WTC11 (cell line): ENCODE measurements around the gene ASTN2. TPM values are rescaled to one million over a fixed set of nuclear protein-coding genes. Genes with fewer than 3 reads are reported as not detected.
A peak's percentile ranks its signal among the peaks of the same experiment; 100 is the strongest.

Experiments
- ATAC-seq: fragments of 200-7000 bp; cut with Tn5 transposase; 2 replicates; pipeline ENCODE4 v1.10.0; 2021; ENCODE audit warnings: mild to moderate bottlenecking, moderate library complexity
- CTCF ChIA-PET: fragments of 300-600 bp; sonication (Branson Sonifier 250); formaldehyde crosslinking; loops from one replicate; lab custom pipeline; 2021; ENCODE audit warnings: antibody characterized with exemption; lab: Charles Lee
- POLR2A ChIA-PET: fragments of 350-600 bp; sonication (Branson Sonifier 250); formaldehyde crosslinking; loops from one replicate; lab custom pipeline; 2021; ENCODE audit warnings: antibody characterized with exemption; lab: Charles Lee
- DNase-seq: peaks from one replicate; pipeline ENCODE4 v3.0.0; 2021; ENCODE audit warnings: low spot score
- H3K27ac Mint-ChIP-seq: 2 replicates; pipeline ENCODE4 v1.8.0; 2021; ENCODE audit warnings: mixed read lengths
- H3K27me3 Mint-ChIP-seq: 2 replicates; pipeline ENCODE4 v1.8.0; 2021; ENCODE audit warnings: low read depth, mild to moderate bottlenecking, moderate library complexity, mixed read lengths
- H3K36me3 Mint-ChIP-seq: 2 replicates; pipeline ENCODE4 v1.8.0; 2021; ENCODE audit warnings: mixed read lengths
- H3K4me1 Mint-ChIP-seq: 2 replicates; pipeline ENCODE4 v1.8.0; 2022; ENCODE audit warnings: mixed read lengths
- H3K4me3 Mint-ChIP-seq: 2 replicates; pipeline ENCODE4 v1.8.0; 2021; ENCODE audit warnings: mild to moderate bottlenecking, moderate library complexity, mixed read lengths
- H3K9me3 Mint-ChIP-seq: 2 replicates; pipeline ENCODE4 v1.8.0; 2021; ENCODE audit warnings: mixed read lengths
- AFF4 ChIP-seq: sonication (generic); formaldehyde crosslinking; IDR thresholded peaks from 2 replicates; pipeline ENCODE4 v1.8.1; 2023; ENCODE audit warnings: mild to moderate bottlenecking, missing genetic modification reagents, borderline replicate concordance
- CBFB ChIP-seq: sonication (generic); formaldehyde crosslinking; IDR thresholded peaks from 2 replicates; pipeline ENCODE4 v1.8.1; 2022; ENCODE audit warnings: mild to moderate bottlenecking, low read depth, missing genetic modification reagents
- CREB1 ChIP-seq: sonication (generic); formaldehyde crosslinking; IDR thresholded peaks from 2 replicates; pipeline ENCODE4 v1.8.0; 2023; ENCODE audit warnings: mild to moderate bottlenecking, missing genetic modification reagents
- ETV6 ChIP-seq: sonication (generic); formaldehyde crosslinking; IDR thresholded peaks from 2 replicates; pipeline ENCODE4 v1.8.1; 2022; ENCODE audit warnings: mild to moderate bottlenecking, missing genetic modification reagents
- GRHL2 ChIP-seq: fragments of 250-450 bp; sonication (Bioruptor Pico); IDR thresholded peaks from 2 replicates; pipeline ENCODE4 v1.8.0; 2022; ENCODE audit warnings: mild to moderate bottlenecking, moderate library complexity; ENCODE audit not compliant: insufficient replicate concordance, severe bottlenecking
- IRF2 ChIP-seq: sonication (generic); formaldehyde crosslinking; IDR thresholded peaks from 2 replicates; pipeline ENCODE4 v1.8.0; 2022; ENCODE audit warnings: low read depth, missing genetic modification reagents, borderline replicate concordance
- JAZF1 ChIP-seq: fragments of 250-450 bp; sonication (Bioruptor Pico); IDR thresholded peaks from 2 replicates; pipeline ENCODE4 v1.9.0; 2021; ENCODE audit warnings: moderate library complexity, mild to moderate bottlenecking, inconsistent platforms
- KAT7 ChIP-seq: sonication (generic); formaldehyde crosslinking; IDR thresholded peaks from 2 replicates; pipeline ENCODE4 v1.8.1; 2023; ENCODE audit warnings: missing genetic modification reagents, mild to moderate bottlenecking, borderline replicate concordance
- MAX ChIP-seq: sonication (generic); formaldehyde crosslinking; IDR thresholded peaks from 2 replicates; pipeline ENCODE4 v1.8.0; 2022; ENCODE audit warnings: mild to moderate bottlenecking, missing genetic modification reagents
- NR1H2 ChIP-seq: sonication (generic); formaldehyde crosslinking; IDR thresholded peaks from 2 replicates; pipeline ENCODE4 v1.9.0; 2021; ENCODE audit warnings: mild to moderate bottlenecking, moderate library complexity, missing genetic modification reagents
- RORB ChIP-seq: fragments of 250-450 bp; sonication (Bioruptor Pico); IDR thresholded peaks from 2 replicates; pipeline ENCODE4 v1.9.0; 2021; ENCODE audit warnings: mild to moderate bottlenecking
- TEAD4 ChIP-seq: sonication (generic); formaldehyde crosslinking; IDR thresholded peaks from 2 replicates; pipeline ENCODE4 v1.8.0; 2022; ENCODE audit warnings: mild to moderate bottlenecking, missing genetic modification reagents
- TP53 ChIP-seq: sonication (generic); formaldehyde crosslinking; IDR thresholded peaks from 2 replicates; pipeline ENCODE4 v1.8.1; 2023; ENCODE audit warnings: mild to moderate bottlenecking, missing genetic modification reagents
- ZNF219 ChIP-seq: sonication (generic); formaldehyde crosslinking; IDR thresholded peaks from 2 replicates; pipeline ENCODE4 v1.8.0; 2023; ENCODE audit warnings: missing genetic modification reagents, mild to moderate bottlenecking, borderline replicate concordance
- ZNF512 ChIP-seq: sonication (generic); formaldehyde crosslinking; IDR thresholded peaks from 2 replicates; pipeline ENCODE4 v1.8.1; 2022; ENCODE audit warnings: missing genetic modification reagents, borderline replicate concordance
- ZNF671 ChIP-seq: fragments of 250-450 bp; sonication (Bioruptor Pico); IDR thresholded peaks from 2 replicates; pipeline ENCODE4 v1.8.0; 2021; ENCODE audit warnings: mild to moderate bottlenecking
- total RNA-seq: library from RNA; stranded (reverse); gene quantifications from 3 replicates; pipeline ENCODE4 v1.2.3, GENCODE V29; 2021
- TF ChIP-seq, protein P1 (sequence below): fragments of 250-450 bp; sonication (Bioruptor Pico); IDR thresholded peaks from 2 replicates; pipeline ENCODE4 v1.9.0; 2021; ENCODE audit warnings: mild to moderate bottlenecking
- TF ChIP-seq, protein P2 (sequence below): fragments of 250-450 bp; sonication (Bioruptor Pico); IDR thresholded peaks from 2 replicates; pipeline ENCODE4 v1.9.0; 2021; ENCODE audit warnings: mild to moderate bottlenecking, borderline replicate concordance

The ASTN2 gene
- total RNA-seq, 1 experiment from 2014 or later, result 16.2 TPM

- TF ChIP-seq ZNF512 (no peak), RORB (CRISPR knock-in tag) (no peak)
Measured at GRCh38 chr9:116715751-116716150, 699.1 kb downstream of the ASTN2 start (continued).

GRCh38 chr9:116713271-116713670, 701.6 kb downstream of the ASTN2 start:
- H3K36me3 Mint-ChIP-seq, result no peaks in the 10 kb centered on the region
- ChIA-PET CTCF (no interaction called here), POLR2A (no interaction called here)
- TF ChIP-seq KAT7 (CRISPR knock-in tag) (no peak), ZNF671 (CRISPR knock-in tag) (no peak), NR1H2 (CRISPR knock-in tag) (no peak), CREB1 (no peak), ETV6 (CRISPR knock-in tag) (no peak), MAX (CRISPR knock-in tag) (no peak), ZNF219 (CRISPR knock-in tag) (no peak), AFF4 (no peak), CBFB (CRISPR knock-in tag) (no peak), JAZF1 (CRISPR knock-in tag) (no peak)
- TF ChIP-seq, protein P1, sequence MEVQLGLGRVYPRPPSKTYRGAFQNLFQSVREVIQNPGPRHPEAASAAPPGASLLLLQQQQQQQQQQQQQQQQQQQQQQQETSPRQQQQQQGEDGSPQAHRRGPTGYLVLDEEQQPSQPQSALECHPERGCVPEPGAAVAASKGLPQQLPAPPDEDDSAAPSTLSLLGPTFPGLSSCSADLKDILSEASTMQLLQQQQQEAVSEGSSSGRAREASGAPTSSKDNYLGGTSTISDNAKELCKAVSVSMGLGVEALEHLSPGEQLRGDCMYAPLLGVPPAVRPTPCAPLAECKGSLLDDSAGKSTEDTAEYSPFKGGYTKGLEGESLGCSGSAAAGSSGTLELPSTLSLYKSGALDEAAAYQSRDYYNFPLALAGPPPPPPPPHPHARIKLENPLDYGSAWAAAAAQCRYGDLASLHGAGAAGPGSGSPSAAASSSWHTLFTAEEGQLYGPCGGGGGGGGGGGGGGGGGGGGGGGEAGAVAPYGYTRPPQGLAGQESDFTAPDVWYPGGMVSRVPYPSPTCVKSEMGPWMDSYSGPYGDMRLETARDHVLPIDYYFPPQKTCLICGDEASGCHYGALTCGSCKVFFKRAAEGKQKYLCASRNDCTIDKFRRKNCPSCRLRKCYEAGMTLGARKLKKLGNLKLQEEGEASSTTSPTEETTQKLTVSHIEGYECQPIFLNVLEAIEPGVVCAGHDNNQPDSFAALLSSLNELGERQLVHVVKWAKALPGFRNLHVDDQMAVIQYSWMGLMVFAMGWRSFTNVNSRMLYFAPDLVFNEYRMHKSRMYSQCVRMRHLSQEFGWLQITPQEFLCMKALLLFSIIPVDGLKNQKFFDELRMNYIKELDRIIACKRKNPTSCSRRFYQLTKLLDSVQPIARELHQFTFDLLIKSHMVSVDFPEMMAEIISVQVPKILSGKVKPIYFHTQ (CRISPR knock-in tag), result no peak
- no peaks in the 10 kb centered on the region for H3K27me3 Mint-ChIP-seq
- DNase-seq (no peak), ATAC-seq (peak; percentile 31)
- no peak overlapping the region for H3K4me3 Mint-ChIP-seq
- no peaks in the 10 kb centered on the region for H3K9me3 Mint-ChIP-seq
- H3K4me1 Mint-ChIP-seq, result peaks cover 17% of the 10 kb centered on the region
- H3K27ac Mint-ChIP-seq, result no peak overlapping the region

DNA sequence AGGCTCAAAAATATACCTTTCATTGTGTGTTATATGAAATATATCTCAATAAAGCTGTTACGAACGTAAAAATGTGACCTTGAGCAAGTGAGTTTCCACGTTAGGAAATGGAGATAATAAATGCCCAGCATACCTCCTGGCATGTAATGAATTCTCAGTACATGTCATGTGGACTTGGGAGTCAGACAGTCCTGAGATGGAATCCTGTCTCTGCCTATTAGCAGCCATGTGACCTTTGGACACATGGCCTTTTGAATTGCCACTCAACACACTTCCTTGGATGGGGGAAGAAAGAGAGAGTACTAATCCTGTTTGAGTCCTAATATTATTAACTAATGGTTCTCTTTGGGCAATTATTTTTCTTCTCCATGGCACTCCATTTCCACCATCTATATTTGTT, 702.1 kb downstream of the ASTN2 start:
- CTCF ChIA-PET, result no interaction called here
- no peaks in the 10 kb centered on the region for H3K36me3 Mint-ChIP-seq
- H3K27me3 Mint-ChIP-seq, result no peaks in the 10 kb centered on the region
- H3K9me3 Mint-ChIP-seq, result no peaks in the 10 kb centered on the region
- DNase-seq (no peak), ATAC-seq (no peak)
- no peak overlapping the region for H3K4me3 Mint-ChIP-seq
- H3K27ac Mint-ChIP-seq, result no peak overlapping the region
- H3K4me1 Mint-ChIP-seq, result peaks cover 14% of the 10 kb centered on the region
- POLR2A ChIA-PET, result no interaction called here
- TF ChIP-seq ZNF219 (CRISPR knock-in tag) (no peak), GRHL2 (no peak), RORB (CRISPR knock-in tag) (no peak), TEAD4 (CRISPR knock-in tag) (no peak), TP53 (no peak), CBFB (CRISPR knock-in tag) (no peak), IRF2 (no peak)
- TF ChIP-seq, protein P2, sequence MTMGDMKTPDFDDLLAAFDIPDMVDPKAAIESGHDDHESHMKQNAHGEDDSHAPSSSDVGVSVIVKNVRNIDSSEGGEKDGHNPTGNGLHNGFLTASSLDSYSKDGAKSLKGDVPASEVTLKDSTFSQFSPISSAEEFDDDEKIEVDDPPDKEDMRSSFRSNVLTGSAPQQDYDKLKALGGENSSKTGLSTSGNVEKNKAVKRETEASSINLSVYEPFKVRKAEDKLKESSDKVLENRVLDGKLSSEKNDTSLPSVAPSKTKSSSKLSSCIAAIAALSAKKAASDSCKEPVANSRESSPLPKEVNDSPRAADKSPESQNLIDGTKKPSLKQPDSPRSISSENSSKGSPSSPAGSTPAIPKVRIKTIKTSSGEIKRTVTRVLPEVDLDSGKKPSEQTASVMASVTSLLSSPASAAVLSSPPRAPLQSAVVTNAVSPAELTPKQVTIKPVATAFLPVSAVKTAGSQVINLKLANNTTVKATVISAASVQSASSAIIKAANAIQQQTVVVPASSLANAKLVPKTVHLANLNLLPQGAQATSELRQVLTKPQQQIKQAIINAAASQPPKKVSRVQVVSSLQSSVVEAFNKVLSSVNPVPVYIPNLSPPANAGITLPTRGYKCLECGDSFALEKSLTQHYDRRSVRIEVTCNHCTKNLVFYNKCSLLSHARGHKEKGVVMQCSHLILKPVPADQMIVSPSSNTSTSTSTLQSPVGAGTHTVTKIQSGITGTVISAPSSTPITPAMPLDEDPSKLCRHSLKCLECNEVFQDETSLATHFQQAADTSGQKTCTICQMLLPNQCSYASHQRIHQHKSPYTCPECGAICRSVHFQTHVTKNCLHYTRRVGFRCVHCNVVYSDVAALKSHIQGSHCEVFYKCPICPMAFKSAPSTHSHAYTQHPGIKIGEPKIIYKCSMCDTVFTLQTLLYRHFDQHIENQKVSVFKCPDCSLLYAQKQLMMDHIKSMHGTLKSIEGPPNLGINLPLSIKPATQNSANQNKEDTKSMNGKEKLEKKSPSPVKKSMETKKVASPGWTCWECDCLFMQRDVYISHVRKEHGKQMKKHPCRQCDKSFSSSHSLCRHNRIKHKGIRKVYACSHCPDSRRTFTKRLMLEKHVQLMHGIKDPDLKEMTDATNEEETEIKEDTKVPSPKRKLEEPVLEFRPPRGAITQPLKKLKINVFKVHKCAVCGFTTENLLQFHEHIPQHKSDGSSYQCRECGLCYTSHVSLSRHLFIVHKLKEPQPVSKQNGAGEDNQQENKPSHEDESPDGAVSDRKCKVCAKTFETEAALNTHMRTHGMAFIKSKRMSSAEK (CRISPR knock-in tag), result no peak
- TF ChIP-seq, all 79 proteins: peak for 0
